GM19397 (cell line): ENCODE measurements around the gene CIP2A.

Experiments used
- ATAC-seq: cut with Tn5 transposase; IDR thresholded peaks from one replicate; pipeline ENCODE4 v1.9.1; 2021; ENCODE audit warnings: mild to moderate bottlenecking, moderate library complexity; ENCODE audit not compliant: unreplicated experiment

Gene CIP2A

GRCh38 chr3:108511490-108511889, 77.7 kb downstream of the CIP2A start:
- ATAC-seq: no peak

- no peak for ATAC-seq
These were observed 78.2 kb downstream of the CIP2A start for GRCh38 chr3:108511055-108511454.

GRCh38 chr3:108510496-108510895, 78.7 kb downstream of the CIP2A start, which contains the start of gene MYH15:
TSS of gene MYH15 (minus strand) at chr3:108510596. CDS start at chr3:108510530, 66 bp downstream.
- no peak for ATAC-seq

- ATAC-seq: no peak
These were observed 79.4 kb downstream of the CIP2A start for GRCh38 chr3:108509871-108510270.

GRCh38 chr3:108509263-108509662, 80.0 kb downstream of the CIP2A start:
- no peak for ATAC-seq

GRCh38 chr3:108507902-108508301, 81.3 kb downstream of the CIP2A start:
- no peak for ATAC-seq

- no peak for ATAC-seq
These were observed 83.4 kb downstream of the CIP2A start for GRCh38 chr3:108505811-108506210.

GRCh38 chr3:108503722-108504121, 85.5 kb downstream of the CIP2A start:
- no peak for ATAC-seq

GRCh38 chr3:108501535-108501934, 87.7 kb downstream of the CIP2A start:
- ATAC-seq: no peak

- no peak for ATAC-seq
These were observed 88.5 kb downstream of the CIP2A start for GRCh38 chr3:108500728-108501127.
